Lung (tissue), 12 donors: Measurements from ENCODE around the gene CDC42BPG. TPM values are rescaled to one million over a fixed set of nuclear protein-coding genes. Genes with fewer than 3 reads are reported as not detected.

ENCODE experiments used
- ATAC-seq: fragments of 200-7000 bp; cut with Tn5 transposase; one replicate; pipeline ENCODE4 v1.9.1; 2020; ENCODE audit warnings: moderate number of reproducible peaks; ENCODE audit not compliant: insufficient read depth, low FRiP score
- DNase-seq, 3 donors: peaks; one replicate each; pipeline ENCODE4 v3.0.0-alpha.2; 2013 to 2017
- H3K27ac ChIP-seq, 2 donors: one replicate each; pipeline ENCODE4 v1.5.1; 2013; ENCODE audit warnings: mild to moderate bottlenecking in 2 of 2, moderate library complexity in 2 of 2, control low read depth in 1 of 2, inconsistent platforms in 1 of 2, low read depth in 1 of 2, low read length in 1 of 2
- H3K27me3 ChIP-seq, 3 donors: one replicate each; pipeline ENCODE4 v1.5.1; 2013; ENCODE audit warnings: low read length in 2 of 3; ENCODE audit not compliant: control insufficient read depth in 3 of 3, insufficient read depth in 3 of 3
- H3K36me3 ChIP-seq, 4 donors: one replicate each; pipeline ENCODE4 v1.5.1; 2013; ENCODE audit warnings: low read length in 4 of 4, mild to moderate bottlenecking in 1 of 4, moderate library complexity in 1 of 4; ENCODE audit not compliant: control insufficient read depth in 4 of 4, insufficient read depth in 4 of 4
- H3K4me1 ChIP-seq, 5 donors: one replicate each; pipeline ENCODE4 v1.5.1; 2013; ENCODE audit warnings: low read length in 5 of 5, mild to moderate bottlenecking in 2 of 5, moderate library complexity in 1 of 5; ENCODE audit not compliant: control insufficient read depth in 5 of 5, insufficient read depth in 5 of 5
- H3K4me3 ChIP-seq: one replicate; pipeline ENCODE4 v1.5.1; 2013; ENCODE audit warnings: mild to moderate bottlenecking, control low read depth, moderate library complexity
- H3K9ac ChIP-seq, 2 donors: one replicate each; pipeline ENCODE4 v1.5.1; 2013; ENCODE audit warnings: low read length in 2 of 2, control low read depth in 1 of 2; ENCODE audit not compliant: insufficient read depth in 1 of 2
- H3K9me3 ChIP-seq, 4 donors: one replicate each; pipeline ENCODE4 v1.5.1; 2013; ENCODE audit warnings: low read length in 3 of 4, mild to moderate bottlenecking in 1 of 4, moderate library complexity in 1 of 4; ENCODE audit not compliant: control insufficient read depth in 4 of 4, insufficient read depth in 3 of 4
- WGBS, 2 donors: extraction: QIAGEN DNeasy Blood & Tissue Kit; methylation state at CpG; one replicate each; pipeline ENCODE4 v1.1.7; 2013; 5-methylcytosine and 5-hydroxymethylcytosine counted together
- polyA plus RNA-seq, 2 donors: library from polyadenylated mRNA; stranded (reverse); fragments of 200-250 nt; gene quantifications; one replicate each; pipeline ENCODE4 v1.2.1, GENCODE V29; 2013
- total RNA-seq, 2 donors: library from RNA; depleted of rRNA in 1 of 2; stranded (reverse); fragments of >200 nt in 1 of 2; gene quantifications; one replicate each; pipeline ENCODE4 v1.2.1, GENCODE V29; 2014 to 2021
- TF ChIP-seq, protein P1 (sequence below): IDR thresholded peaks from 2 replicates; pipeline ENCODE4 v1.5.1; 2012; ENCODE audit warnings: mild to moderate bottlenecking; ENCODE audit errors: control extremely low read depth, extremely low read depth
- donor health status: control.
- donor health status: control.
- donor health status: Bipolar disorder and iron deficiency.
- donor health status: healthy.
- donor health status: DM: yes; HTN: yes; CAD: no.

The CDC42BPG gene
- total and polyA plus RNA-seq, 4 donors, result 7.1 to 23.5 (median 10.6) TPM

DNA sequence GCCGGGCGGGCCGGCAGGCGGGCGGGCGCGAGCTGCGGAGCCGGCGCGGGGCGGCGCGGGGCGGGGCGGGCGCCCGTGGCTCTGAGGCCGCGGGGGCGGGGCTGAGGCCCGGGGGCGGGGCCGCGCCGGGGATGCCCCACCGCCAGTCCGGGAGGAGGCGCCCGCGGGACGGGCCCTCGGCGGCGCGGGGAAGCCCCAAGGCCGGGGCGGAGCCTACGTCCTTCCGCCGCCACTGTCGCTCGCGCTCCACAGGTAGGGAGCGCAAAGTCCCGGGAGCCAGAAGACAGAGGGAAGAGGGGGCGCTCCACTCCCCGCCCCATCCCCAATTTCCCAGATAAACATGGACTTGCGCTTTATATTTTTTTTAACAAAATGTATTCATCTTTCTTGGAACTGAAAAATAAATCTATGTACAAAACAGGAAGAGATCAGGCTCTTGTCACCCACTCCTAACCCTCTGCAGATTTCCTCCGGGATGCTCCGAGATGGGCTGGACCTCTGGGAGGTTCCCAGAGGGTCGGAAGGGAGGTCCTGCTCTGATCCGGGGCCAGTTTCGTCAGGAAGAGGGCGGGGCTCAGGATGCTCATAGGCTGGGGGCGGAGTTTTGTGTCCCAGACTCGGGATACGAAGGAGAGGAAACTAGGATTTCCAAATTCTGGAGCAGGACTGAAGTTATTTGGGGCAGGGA is 41.2 kb downstream of the CDC42BPG start, which contains the start of gene MAP4K2:
MAP4K2 (minus strand) TSS at position 57 of the 688 bp plus-strand sequence. CDS start 65 bp downstream, outside the sequence.
- H3K9ac ChIP-seq, result peak within 1 kb of the TSS; percentile 6 to 73
- H3K4me3 ChIP-seq, result peak within 1 kb of the TSS; percentile 45
- TF ChIP-seq, protein P1, sequence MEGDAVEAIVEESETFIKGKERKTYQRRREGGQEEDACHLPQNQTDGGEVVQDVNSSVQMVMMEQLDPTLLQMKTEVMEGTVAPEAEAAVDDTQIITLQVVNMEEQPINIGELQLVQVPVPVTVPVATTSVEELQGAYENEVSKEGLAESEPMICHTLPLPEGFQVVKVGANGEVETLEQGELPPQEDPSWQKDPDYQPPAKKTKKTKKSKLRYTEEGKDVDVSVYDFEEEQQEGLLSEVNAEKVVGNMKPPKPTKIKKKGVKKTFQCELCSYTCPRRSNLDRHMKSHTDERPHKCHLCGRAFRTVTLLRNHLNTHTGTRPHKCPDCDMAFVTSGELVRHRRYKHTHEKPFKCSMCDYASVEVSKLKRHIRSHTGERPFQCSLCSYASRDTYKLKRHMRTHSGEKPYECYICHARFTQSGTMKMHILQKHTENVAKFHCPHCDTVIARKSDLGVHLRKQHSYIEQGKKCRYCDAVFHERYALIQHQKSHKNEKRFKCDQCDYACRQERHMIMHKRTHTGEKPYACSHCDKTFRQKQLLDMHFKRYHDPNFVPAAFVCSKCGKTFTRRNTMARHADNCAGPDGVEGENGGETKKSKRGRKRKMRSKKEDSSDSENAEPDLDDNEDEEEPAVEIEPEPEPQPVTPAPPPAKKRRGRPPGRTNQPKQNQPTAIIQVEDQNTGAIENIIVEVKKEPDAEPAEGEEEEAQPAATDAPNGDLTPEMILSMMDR, result no peak
- H3K27me3 ChIP-seq, result no peaks in the 10 kb centered on the region
- no peaks in the 10 kb centered on the region for H3K9me3 ChIP-seq
- peak within 1 kb of the TSS; percentile 87 to 91 for H3K27ac ChIP-seq
- H3K4me1 ChIP-seq, result peaks cover 0 to 24% (median 11%) of the 10 kb centered on the region in 5 donors
- 1% methylated on average over 23 to 58 of the region's 58 CpGs for WGBS, 2 donors
- ATAC-seq (peak; percentile 94), DNase-seq (peak; percentile 93 to 95 (median 95))
- H3K36me3 ChIP-seq, result peaks cover 0 to 28% (median 20%) of the 10 kb centered on the region in 4 donors

DNA sequence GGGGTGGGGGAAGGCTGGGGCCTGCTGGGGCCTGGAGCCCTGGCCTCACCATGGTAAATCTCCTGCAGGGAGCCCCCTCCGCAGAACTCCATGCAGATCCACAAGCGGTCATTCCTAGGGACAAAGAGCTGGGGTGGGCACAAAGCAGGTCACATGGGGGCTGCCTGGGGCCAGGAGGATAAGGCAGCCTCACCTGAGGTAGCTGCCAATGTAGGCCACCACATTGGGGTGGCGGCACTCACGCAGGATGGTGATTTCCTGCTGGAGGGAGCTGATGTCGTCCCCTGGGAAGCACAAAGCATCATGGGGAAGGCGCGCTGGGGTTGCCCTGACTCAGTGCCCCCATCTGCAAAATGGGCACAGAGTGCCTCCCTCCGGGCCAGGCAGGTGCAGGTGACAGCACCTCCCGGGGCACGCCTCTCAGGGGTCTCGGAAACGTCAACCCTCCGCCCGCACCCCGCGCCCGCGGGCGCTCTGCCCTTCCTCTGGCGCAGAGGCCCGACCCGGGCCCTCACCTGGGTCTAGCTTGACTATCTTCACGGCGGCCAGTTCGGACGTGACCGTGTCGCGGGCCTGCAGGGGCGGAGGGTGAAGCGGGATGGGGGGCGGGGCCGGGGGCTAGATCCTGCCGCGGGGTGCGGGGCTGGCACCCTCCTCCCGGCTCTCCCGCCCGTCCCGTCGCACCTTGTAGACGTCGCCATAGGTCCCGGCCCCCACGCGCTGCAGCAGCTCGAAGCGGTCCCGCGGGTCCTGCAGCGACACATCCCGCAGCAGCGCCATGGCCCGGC is 41.9 kb downstream of the CDC42BPG start:
- Histone ChIP-seq H3K9ac (no peak overlapping the region), H3K4me1 (peaks cover 0 to 24% (median 11%) of the 10 kb centered on the region in 5 donors), H3K27ac (peak overlapping the region; percentile 7 to 57), H3K4me3 (peak overlapping the region; percentile 42), H3K9me3 (no peaks in the 10 kb centered on the region), H3K27me3 (no peaks in the 10 kb centered on the region), H3K36me3 (peaks cover 0 to 28% (median 20%) of the 10 kb centered on the region in 4 donors)
- TF ChIP-seq, protein P1, result no peak
- ATAC-seq (peak; percentile 8), DNase-seq (no peak)
- 4 to 7% methylated on average over 38 to 54 of the region's 54 CpGs for WGBS, 2 donors

DNA sequence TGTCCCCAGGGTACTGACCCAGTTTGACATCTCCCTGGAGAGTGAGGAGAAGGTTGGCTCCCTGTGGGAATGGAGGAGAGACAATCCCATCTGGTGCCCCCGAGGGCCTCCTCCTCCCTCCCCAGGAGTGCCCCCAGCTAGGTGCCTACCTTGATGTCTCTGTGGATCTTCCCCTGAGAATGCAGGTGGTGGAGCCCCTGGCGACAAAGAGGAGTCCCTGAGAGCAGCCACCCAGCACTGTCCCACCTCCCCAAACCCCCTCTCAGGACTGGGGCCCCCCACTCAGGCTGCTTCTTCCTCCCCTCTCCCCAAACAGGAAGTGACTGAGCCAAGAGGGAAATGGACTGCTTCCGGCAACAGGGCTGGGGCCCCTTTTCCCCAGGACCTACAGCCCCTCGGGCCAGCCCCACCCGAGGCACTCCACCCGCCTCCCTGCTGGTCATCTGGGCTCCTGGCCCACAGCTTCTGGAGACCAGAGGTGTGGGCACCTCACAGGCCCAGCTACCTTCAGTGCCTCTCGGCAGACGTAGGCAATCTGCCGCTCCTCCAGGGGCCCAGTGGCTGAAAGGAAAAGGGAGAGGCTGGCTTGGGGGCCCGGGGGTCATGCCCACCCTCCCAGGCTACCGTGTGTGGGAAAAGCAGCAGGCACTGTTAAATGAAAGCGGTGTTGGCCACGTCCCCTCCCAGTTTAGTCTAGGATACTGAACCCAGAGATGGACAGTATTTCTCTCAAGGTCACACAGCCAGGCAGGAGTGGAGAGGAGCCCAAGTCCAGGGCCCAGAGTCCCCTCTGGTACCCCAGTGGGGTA is 42.7 kb downstream of the CDC42BPG start:
- no peaks in the 10 kb centered on the region for H3K27me3 ChIP-seq
- whole genome bisulfite sequencing, 2 donors, result 13 to 33% methylated on average over 13 of the region's 13 CpGs
- ATAC-seq, result no peak
- peak overlapping the region; percentile 7 to 57 for H3K27ac ChIP-seq
- no peaks in the 10 kb centered on the region for H3K9me3 ChIP-seq
- TF ChIP-seq, protein P1, result no peak
- peaks cover 0 to 24% (median 11%) of the 10 kb centered on the region in 5 donors for H3K4me1 ChIP-seq
- DNase-seq, result peak in 2 of 3 donors; percentile 23 to 52
- H3K4me3 ChIP-seq, result peak overlapping the region; percentile 7
- peaks cover 0 to 34% (median 19%) of the 10 kb centered on the region in 4 donors for H3K36me3 ChIP-seq
- peak overlapping the region in 1 of 2 donors; percentile 6 for H3K9ac ChIP-seq
